WTC11 (cell line): ENCODE data around the gene MXRA8.

Experiments used
- ETV6 ChIP-seq: sonication (generic); formaldehyde crosslinking; IDR thresholded peaks from 2 replicates; pipeline ENCODE4 v1.8.1; 2022; ENCODE audit warnings: mild to moderate bottlenecking, missing genetic modification reagents
- JUN ChIP-seq: sonication (generic); formaldehyde crosslinking; IDR thresholded peaks from 2 replicates; pipeline ENCODE4 v1.8.0; 2023; ENCODE audit warnings: mild to moderate bottlenecking, missing genetic modification reagents
- RELA ChIP-seq: sonication (generic); formaldehyde crosslinking; IDR thresholded peaks from 2 replicates; pipeline ENCODE4 v1.8.1; 2022; ENCODE audit warnings: missing genetic modification reagents, mild to moderate bottlenecking, borderline replicate concordance
- TEAD4 ChIP-seq: sonication (generic); formaldehyde crosslinking; IDR thresholded peaks from 2 replicates; pipeline ENCODE4 v1.8.0; 2022; ENCODE audit warnings: mild to moderate bottlenecking, missing genetic modification reagents
- TF ChIP-seq, protein P1 (sequence below): sonication (generic); formaldehyde crosslinking; IDR thresholded peaks from 2 replicates; pipeline ENCODE4 v1.8.1; 2022; ENCODE audit warnings: low read depth, missing genetic modification reagents, borderline replicate concordance
- TF ChIP-seq, protein P2 (sequence below): sonication (generic); formaldehyde crosslinking; IDR thresholded peaks from 2 replicates; pipeline ENCODE4 v1.8.0; 2023; ENCODE audit warnings: missing genetic modification reagents
- TF ChIP-seq, protein P3 (sequence below): fragments of 200-600 bp; IDR thresholded peaks from 2 replicates; pipeline ENCODE4 v1.8.0; 2022; ENCODE audit warnings: antibody characterized with exemption
- TF ChIP-seq, protein P4 (sequence below): sonication (generic); formaldehyde crosslinking; IDR thresholded peaks from 2 replicates; pipeline ENCODE4 v1.8.1; 2023; ENCODE audit warnings: mild to moderate bottlenecking, missing genetic modification reagents

DNA sequence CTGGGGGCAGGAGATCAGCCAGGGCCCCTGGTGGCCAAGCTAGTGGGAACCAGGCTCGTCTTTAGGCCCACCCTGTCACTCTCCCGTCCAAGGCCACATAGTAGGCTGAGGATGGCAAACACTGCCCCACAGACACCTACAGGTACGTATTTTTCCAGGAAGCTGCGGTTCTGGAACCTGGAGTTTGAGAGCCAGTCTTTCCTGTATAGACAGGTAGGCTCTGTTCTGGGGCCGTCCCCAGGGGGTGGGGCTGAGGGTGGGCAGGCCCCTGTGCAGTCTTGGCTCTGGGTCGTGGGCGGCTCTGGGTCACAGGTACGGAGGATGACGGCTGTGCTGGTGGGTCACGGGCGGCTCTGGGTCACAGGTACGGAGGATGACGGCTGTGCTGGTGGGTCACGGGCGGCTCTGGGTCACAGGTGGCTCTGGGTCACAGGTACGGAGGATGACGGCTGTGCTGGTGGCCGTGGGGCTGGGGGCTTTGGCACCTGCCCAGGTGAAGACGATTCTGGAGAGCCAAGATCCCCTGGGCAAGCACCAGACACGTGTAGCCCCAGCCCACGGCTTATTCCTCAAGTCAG is 47.8 kb downstream of the MXRA8 start:
- TF ChIP-seq, protein P1, sequence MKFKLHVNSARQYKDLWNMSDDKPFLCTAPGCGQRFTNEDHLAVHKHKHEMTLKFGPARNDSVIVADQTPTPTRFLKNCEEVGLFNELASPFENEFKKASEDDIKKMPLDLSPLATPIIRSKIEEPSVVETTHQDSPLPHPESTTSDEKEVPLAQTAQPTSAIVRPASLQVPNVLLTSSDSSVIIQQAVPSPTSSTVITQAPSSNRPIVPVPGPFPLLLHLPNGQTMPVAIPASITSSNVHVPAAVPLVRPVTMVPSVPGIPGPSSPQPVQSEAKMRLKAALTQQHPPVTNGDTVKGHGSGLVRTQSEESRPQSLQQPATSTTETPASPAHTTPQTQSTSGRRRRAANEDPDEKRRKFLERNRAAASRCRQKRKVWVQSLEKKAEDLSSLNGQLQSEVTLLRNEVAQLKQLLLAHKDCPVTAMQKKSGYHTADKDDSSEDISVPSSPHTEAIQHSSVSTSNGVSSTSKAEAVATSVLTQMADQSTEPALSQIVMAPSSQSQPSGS (CRISPR knock-in tag): no peak
- TF ChIP-seq, protein P2, sequence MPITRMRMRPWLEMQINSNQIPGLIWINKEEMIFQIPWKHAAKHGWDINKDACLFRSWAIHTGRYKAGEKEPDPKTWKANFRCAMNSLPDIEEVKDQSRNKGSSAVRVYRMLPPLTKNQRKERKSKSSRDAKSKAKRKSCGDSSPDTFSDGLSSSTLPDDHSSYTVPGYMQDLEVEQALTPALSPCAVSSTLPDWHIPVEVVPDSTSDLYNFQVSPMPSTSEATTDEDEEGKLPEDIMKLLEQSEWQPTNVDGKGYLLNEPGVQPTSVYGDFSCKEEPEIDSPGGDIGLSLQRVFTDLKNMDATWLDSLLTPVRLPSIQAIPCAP (CRISPR knock-in tag): no peak
- no peak for TF ChIP-seq ETV6
- TF ChIP-seq JUN (CRISPR knock-in tag): no peak
- TF ChIP-seq RELA (CRISPR knock-in tag): no peak
- TF ChIP-seq, protein P3, sequence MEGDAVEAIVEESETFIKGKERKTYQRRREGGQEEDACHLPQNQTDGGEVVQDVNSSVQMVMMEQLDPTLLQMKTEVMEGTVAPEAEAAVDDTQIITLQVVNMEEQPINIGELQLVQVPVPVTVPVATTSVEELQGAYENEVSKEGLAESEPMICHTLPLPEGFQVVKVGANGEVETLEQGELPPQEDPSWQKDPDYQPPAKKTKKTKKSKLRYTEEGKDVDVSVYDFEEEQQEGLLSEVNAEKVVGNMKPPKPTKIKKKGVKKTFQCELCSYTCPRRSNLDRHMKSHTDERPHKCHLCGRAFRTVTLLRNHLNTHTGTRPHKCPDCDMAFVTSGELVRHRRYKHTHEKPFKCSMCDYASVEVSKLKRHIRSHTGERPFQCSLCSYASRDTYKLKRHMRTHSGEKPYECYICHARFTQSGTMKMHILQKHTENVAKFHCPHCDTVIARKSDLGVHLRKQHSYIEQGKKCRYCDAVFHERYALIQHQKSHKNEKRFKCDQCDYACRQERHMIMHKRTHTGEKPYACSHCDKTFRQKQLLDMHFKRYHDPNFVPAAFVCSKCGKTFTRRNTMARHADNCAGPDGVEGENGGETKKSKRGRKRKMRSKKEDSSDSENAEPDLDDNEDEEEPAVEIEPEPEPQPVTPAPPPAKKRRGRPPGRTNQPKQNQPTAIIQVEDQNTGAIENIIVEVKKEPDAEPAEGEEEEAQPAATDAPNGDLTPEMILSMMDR: no peak
- TF ChIP-seq, protein P4, sequence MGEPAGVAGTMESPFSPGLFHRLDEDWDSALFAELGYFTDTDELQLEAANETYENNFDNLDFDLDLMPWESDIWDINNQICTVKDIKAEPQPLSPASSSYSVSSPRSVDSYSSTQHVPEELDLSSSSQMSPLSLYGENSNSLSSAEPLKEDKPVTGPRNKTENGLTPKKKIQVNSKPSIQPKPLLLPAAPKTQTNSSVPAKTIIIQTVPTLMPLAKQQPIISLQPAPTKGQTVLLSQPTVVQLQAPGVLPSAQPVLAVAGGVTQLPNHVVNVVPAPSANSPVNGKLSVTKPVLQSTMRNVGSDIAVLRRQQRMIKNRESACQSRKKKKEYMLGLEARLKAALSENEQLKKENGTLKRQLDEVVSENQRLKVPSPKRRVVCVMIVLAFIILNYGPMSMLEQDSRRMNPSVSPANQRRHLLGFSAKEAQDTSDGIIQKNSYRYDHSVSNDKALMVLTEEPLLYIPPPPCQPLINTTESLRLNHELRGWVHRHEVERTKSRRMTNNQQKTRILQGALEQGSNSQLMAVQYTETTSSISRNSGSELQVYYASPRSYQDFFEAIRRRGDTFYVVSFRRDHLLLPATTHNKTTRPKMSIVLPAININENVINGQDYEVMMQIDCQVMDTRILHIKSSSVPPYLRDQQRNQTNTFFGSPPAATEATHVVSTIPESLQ: no peak
- no peak for TF ChIP-seq TEAD4 (CRISPR knock-in tag)
